H4 (cell line): ENCODE measurements around the gene SBNO2. TPM values are rescaled to one million over a fixed set of nuclear protein-coding genes. Genes with fewer than 3 reads are reported as not detected.

Experiments
- DNase-seq: peaks from one replicate; pipeline ENCODE4 v3.0.0-alpha.2; 2015; ENCODE audit warnings: low spot score
- total RNA-seq: library from RNA; depleted of rRNA; stranded (reverse); fragments of >200 nt; shearing (Covaris generic); gene quantifications from 2 replicates; pipeline ENCODE4 v1.2.3, GENCODE V29; 2014; rRNA removed

SBNO2 gene, protein sequence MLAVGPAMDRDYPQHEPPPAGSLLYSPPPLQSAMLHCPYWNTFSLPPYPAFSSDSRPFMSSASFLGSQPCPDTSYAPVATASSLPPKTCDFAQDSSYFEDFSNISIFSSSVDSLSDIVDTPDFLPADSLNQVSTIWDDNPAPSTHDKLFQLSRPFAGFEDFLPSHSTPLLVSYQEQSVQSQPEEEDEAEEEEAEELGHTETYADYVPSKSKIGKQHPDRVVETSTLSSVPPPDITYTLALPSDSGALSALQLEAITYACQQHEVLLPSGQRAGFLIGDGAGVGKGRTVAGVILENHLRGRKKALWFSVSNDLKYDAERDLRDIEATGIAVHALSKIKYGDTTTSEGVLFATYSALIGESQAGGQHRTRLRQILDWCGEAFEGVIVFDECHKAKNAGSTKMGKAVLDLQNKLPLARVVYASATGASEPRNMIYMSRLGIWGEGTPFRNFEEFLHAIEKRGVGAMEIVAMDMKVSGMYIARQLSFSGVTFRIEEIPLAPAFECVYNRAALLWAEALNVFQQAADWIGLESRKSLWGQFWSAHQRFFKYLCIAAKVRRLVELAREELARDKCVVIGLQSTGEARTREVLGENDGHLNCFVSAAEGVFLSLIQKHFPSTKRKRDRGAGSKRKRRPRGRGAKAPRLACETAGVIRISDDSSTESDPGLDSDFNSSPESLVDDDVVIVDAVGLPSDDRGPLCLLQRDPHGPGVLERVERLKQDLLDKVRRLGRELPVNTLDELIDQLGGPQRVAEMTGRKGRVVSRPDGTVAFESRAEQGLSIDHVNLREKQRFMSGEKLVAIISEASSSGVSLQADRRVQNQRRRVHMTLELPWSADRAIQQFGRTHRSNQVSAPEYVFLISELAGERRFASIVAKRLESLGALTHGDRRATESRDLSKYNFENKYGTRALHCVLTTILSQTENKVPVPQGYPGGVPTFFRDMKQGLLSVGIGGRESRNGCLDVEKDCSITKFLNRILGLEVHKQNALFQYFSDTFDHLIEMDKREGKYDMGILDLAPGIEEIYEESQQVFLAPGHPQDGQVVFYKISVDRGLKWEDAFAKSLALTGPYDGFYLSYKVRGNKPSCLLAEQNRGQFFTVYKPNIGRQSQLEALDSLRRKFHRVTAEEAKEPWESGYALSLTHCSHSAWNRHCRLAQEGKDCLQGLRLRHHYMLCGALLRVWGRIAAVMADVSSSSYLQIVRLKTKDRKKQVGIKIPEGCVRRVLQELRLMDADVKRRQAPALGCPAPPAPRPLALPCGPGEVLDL (N-terminal part only)
- 8.6 and 14.8 TPM in 2 replicates for total RNA-seq

DNA sequence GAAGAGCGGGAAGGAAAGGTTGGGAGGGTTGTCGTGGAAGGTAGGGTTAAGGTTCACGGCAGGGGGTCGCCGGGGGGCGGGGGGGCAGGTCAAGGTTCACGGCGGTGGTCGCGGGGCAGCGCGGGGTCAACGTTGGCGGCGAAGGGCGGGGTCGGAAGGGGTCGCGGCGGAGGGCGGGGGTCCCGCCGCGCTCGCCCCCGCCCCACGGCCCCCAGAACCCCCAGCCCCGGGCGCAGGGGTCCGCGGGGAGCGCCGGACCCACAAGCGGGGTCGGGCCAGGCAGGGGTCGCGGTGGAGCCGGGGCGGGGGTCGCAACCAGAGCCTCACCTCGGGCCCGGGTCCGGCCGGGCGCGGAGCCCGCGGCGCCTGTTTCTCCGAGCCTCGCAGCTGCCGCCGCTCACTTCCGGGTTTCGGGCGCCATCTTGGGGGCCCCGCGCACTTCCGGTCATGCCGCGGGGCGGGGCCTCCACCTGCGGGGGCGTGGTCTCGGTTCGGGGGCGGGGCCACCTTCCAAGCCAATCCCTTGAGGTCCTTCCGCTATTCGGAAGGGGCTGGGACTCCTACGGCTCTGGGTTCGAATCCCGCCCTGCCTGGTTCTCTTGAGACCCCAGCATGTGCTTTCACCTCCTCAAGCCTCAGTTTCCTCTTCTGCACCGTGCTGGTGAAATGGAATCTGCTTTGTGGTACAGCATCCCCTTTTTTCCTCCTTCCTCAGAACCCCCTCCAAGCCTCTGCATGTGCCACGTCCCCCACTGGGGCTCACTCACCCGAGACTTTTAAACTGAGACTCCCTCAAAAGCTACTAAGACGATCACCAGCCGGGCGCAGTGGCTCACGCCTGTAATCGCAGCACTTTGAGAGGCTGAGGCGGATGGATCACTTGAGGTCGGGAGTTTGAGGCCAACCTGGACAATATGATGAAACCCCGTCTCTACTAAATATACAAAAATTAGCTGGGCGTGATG lies at the start of gene SBNO2:
Gene SBNO2, minus strand, starts transcription at position 424 of the 965 bp plus-strand sequence. CDS start 19,992 bp downstream, outside the sequence.
- peak; percentile 61 for DNase-seq

DNA sequence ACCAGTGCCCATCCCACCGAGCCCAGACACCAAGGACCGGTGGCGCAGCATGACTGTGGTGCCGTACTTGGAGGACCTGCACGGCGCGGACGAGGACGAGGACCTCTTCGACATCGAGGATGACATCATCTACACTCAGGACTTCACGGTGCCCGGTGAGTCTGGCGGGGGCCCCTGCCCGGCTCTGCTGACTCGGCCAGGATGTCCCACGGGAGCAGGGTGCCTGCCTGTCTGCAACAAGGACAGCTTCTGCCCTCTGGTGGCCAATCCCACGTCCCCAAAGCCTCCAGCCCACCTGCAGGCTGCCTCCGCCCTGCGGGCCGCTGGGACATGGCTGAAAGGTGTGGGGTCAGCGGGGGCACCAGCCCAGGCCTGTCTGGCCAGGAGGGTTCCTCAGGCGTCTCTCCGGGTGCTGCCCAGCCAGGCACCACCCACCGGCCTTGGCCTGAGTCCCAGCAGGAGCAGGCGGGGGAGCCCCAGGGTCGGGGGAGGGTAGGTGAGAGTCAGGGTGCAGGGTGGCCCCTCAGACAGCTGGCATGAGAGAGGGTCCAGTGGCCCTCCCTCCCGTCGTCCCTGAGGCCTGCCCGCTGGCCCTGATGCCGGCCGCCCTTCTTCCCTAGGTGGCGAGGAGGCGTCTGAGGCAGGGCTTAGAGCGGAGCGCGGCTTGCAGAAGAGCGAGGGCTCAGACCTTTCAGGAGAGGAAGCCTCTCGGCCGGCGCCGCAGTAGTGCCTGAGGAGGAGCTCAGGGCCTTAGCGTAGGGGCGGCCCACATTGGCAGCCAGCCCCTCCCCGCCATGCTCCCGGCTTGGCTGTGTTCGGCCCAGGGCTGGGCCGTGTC lies 49.2 kb upstream of the SBNO2 start:
- no peak for DNase-seq

DNA sequence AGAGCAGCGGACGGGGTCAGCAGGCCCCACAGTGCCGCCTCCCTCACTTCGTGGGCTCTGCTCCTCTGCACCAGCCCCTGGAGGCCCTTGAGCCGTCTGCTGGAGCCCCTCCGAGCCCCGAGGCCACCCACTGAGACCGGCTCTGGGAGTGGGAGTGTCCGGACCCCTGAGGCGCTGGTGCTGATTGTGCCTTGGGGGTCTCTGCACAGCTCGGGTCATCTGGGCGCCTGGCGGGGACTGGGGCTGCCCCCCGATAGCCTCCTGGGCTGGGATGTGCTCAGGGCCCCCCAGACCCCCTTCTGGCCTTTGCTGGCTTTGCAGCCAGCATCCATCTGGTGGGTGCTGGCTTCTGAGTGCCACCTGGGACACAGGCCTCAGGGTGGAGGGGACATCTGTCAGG lies 48.3 kb upstream of the SBNO2 start:
- DNase-seq = no peak

DNA sequence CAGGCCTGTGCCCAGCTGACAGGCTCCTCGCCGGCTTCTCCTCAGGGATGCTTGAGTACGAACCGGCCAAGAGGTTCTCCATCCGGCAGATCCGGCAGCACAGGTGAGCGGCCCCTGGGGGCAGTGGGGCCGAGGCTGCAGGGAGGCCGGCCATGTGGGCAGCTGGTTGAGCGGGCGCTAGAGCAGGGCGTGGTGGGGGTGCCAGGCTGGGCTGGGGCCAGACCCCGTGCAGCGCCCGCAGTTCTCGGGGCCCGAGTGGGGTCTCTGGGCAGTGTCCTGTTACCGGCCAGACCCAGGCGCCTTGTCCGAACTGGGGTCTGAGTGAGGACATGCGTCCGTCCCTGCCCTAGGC lies 47.8 kb upstream of the SBNO2 start:
- no peak for DNase-seq

DNA sequence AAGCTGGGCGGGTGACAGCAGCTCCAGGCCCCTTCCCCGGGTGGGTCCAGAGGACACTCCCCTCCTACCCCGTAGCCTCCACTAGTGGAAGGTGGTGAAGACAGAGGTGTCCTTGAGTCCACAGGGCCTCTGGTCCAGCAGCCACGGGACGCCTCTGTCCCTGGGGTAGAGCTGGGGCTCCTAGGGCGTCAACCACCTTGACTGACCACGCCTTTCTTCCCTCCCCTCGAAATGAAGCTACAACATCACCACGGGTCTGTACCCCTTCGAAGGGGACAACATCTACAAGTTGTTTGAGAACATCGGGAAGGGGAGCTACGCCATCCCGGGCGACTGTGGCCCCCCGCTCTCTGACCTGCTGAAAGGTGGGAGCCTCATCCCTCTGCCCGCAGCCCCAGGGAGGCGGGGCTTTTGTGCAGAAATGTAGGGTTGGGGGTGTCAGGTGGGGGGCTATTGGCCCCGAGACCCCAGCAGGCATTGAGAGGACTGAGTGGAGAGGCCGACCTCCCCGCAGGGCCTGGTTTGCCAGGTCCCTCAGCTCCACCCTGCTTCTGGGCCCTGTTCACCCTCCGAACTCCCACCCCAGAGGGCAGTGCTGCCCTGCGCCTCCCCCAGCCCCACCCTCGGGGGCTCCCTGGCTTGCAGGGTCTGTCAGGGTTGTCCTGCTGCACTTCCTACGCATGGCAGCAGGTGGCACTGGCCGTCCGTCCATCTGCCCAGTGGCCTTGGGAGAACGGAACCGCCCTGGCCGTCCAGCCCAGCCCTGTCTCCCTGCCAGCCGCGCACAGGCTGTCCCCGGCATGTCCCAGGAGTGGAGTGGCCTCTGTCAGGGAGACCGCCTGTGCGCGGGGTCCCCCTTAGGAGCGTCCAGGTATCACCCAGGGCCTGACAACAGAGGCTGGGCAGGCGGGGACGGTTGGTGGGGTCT lies 47.2 kb upstream of the SBNO2 start:
- no peak for DNase-seq

DNA sequence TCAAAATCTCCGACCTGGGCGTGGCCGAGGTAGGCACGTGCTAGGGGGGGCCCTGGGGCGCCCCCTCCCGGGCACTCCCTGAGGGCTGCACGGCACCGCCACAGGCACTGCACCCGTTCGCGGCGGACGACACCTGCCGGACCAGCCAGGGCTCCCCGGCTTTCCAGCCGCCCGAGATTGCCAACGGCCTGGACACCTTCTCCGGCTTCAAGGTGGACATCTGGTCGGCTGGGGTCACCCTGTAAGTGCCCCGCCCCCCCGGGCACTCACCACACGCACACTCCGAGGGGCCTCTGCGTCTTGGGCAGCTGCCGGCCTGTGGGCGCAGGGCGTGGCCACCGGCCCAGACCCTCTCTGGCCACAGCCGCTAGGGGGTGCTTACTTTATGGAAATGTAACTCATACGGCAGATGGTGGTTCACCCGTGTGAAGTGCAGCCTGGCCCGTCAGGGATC lies 46.4 kb upstream of the SBNO2 start:
- no peak for DNase-seq

DNA sequence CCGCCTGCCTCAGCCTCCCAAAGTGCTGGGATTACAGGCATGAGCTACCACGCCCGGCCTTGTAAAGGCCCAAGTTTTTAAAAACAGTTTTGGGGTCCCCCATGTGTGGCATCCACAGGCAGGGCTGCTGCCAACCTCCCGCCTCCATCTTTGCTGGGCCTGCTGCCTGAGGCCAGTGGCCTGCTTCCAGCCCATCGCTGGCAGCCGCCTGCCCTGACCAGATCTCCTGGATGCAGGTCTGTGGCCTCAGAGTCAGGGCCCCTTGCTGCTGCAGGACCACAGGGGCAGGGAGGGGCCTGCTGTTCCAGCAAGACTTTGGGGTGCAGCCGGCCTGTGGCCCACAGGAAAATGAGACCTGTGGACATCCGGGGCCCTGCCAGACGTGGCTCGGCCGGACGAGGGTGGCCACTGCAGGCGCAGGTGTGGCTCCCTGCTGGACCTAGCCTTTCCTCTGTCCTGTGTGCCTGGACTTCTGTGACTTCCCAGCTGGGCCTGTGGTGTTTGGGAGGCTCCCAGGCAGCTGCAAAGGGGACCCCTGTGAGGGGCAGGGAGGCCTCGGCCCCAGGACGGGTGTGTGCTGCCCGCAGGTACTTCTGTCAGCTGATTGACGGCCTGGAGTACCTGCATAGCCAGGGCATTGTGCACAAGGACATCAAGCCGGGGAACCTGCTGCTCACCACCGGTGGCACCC lies 45.9 kb upstream of the SBNO2 start:
- no peak for DNase-seq

DNA sequence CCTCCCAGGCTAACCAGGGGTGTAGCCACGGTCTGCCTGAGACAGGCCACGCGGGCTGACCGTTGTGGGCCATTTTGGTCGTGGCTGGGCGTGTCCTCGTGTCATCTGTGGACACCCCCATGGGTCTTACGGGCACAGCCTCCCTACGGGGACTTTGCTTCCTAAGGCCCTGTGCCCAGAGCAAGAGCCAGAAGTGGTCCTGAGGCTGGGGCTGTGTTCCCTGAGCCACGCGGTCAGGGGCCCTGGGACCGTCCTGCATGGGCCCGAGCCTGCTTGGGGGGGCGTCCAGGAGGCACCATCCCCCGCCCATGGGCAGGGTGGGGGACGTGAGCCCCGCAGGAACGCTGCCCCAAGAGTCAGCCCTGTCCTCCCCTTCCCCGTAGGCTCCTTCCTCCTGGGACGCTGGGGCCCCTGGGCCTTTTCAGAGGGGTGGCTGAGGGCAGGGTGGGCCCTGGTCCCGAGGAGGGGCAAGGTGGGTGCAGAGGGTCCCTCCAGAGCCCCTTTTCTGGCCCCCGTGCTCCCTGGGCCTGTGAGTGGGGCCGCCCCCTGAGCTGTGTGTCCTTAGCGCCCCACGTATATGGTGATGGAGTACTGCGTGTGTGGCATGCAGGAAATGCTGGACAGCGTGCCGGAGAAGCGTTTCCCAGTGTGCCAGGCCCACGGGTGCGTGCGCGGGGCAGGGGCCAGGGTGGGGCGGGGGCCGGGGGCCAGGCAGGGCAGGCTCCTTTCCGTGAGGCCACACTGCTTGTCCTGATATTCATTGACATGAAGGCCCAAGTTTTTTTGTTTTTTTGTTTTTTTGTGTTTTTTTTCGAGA lies 44.9 kb upstream of the SBNO2 start:
- DNase-seq = no peak

DNA sequence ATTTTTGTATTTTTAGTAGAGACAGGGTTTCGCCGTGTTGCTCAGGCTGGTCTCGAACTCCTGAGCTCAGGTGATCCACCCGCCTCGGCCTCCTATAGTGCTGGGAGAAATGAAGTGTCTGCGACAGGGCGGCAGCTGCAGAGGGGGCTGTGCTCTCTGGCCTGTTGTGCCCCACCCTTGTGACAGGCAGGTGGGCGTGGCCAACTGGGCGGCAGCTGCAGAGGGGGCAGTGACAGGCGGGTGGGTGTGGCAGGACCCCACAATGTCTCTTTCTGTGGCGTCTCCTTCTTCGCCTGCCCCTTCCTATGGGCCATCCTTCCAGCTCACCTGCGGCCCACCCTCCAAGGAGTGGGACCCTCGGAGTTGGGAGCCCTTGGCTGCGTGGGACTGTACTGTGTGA lies 43.3 kb upstream of the SBNO2 start:
- DNase-seq = no peak

DNA sequence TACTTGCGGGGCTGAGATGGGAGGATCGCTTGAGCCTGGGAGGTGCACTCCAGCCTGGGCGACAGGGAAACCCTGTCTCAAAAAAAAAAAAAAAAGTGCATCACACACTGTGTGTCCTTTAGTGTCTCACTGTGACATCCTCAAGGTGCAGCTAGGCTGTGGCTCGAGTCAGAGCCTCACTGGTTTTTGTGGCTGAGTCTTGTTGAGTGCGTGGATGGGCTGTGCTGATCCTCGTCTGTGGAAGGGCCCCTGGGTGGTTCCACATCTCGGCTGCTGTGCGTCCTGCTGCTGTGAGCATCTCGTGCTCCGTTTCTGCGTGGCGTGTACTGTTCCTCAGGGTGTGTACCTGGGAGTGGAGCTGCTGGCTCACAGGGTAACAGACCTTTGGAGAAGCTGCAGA lies 42.7 kb upstream of the SBNO2 start:
- DNase-seq = no peak

DNA sequence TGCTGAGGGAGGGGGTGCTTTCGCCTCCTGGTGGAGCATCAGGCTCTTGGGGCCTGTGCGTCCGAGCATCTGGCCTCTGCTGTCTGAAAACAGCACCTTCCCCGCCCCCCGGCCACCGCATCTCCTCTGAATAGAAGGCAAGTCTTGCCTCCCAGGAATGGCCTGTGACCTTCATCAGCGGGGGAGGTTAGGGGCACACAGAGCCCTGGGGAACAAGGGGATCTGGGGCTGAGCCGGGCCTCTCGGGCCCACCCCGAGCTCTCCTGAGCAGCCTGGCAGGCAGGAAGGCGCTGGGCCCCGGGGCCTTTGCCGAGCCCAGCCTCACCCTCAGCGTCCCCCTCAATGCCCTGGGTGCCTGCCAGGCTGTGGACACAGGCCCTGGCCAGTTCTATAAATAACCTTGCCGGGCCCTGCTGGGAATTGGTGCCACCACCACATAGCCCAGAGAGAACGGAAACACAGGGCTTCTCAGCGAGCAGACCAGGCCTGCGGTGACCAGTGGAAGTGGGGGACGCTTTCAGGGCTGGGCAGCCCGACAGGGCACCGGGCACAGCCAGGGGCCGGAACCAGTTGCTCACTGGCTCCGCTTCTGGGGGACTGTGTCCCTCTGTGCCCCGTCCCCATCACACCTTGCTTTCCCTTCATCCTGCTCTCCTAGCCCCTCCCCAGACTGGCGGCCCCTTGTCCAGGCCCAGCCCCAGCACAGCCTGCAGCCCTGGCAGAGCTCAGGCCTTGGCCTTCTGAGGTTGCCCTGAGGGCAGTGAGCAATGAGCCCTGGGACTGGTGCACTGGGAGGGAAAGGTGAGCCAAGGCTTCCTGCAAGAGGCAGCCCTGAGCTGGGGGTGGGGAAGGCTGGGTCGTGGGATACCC lies 41.0 kb upstream of the SBNO2 start:
- DNase-seq = peak; percentile 77

DNA sequence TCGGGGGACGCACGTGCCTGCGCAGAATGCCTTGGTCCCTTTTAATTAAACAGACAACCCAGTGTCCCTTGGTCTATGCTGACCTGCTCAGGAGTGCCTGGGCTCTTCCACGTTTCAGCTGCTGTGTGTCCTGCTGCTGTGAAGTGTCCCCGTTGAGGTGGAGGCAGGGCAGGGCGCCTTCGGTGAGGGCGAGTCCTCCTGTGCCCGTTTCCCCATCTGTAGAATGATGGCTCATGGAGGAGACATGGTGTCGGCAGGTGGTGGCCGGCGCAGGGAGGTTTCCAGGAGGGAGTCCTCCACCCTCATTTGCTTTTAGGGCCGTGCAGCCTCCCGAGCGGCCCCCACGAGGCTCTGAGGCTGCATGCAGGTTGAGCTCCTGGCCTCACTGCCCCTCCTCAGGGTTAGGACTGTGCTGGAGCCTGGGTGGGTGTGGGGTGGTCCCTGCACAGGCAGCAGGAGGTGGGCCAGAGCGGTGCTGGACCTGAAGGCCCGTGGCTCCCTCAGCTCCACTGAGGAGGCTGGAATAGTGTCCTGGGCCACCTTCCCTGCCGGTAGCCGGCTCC lies 40.3 kb upstream of the SBNO2 start:
- no peak for DNase-seq

DNA sequence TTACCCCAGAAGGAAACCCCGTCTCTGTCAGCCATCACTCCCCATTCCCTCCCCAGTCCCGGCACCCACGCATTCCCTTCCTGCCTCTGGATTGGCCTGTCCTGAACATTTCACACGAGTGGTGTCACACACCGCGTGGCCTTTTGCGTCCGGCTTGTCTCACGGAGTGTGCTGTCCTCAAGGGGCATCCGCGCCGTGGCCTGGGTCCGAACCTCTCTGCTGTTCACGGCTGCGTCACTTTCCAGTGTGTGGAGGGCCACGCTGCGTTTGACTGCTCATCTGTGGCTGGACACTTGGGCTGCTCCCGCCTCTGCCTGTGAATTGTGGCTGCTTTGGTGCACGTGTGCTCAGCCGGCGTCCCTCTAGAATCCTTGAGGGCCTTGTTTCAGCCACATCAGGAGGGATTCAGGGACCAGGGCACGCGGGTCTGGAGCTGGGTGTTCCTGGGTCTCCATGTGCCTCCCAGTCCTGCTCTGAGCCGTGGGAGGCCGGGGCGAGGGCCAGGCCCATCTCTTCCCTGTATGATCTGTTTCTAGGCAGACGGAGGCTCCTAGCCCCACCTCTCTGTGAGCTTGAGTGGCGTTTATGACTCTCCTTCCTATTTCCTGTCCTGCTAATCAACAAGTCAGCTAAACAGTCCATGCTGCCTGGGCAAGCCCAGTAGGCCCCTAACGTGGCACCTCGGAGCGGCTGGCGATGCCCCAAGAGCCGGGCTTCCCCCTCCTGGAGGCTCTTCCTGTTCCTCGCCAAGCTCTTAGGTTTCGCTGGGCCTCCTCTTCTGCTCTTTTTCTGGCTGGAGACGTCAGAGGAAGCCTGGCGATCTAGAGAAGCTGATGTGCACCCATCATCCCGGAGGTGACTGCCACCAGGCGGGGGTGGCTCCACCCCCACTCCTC lies 39.6 kb upstream of the SBNO2 start:
- DNase-seq = peak; percentile 38

DNA sequence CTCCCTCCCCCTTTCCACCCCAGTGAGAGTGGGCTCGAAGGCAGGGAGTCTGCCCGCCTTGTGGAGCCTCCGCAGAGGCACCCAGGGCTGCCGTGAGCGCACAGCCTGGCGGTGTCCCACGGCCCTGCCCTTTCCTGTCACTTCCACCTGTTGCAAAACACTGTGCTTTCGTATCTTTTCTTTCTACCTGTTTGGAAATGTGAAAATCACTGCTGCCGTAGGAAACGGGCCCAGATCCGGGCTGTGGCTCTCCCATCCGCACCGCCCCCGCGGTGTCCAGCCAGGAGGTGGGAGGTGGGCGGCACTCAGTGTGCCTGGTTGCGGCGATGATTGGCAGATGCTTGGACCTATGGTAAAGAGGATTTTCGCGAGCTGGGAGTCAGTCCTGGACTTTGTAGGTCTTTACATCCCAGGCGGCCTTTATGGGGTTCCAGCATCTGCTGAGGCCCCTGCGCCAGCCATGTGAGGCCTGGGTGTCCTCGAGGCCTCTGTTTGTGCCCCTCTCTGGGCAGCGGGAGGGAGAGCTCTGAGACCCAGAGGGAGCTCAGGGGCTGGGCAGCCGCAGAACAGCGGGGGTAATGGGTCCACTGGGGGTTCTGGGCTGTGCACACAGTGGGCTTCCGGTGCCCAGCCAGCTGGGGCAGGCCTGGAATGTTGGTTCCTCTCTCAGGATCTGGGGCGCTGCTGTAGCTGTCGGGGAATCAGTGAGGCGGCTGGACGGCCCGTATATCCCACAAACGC lies 37.6 kb upstream of the SBNO2 start:
- no peak for DNase-seq
